GM12891 (cell line): ENCODE data around the gene PERP.

Experiments used
- DNase-seq: peaks from one replicate; pipeline ENCODE4 v3.0.0; 2011; ENCODE audit warnings: low spot score; ENCODE audit not compliant: insufficient read length
- FAIRE-seq: peaks from 2 replicates; lab custom pipeline; 2011; peaks lifted over from hg19 to GRCh38; lab: Jason Lieb, UNC
- PAX5 ChIP-seq: IDR thresholded peaks from 2 replicates; pipeline ENCODE4 v1.6.1; 2011; ENCODE audit warnings: low read length, moderate library complexity, mild to moderate bottlenecking; ENCODE audit not compliant: insufficient read depth, severe bottlenecking
- POLR2A ChIP-seq: IDR thresholded peaks from 2 replicates; pipeline ENCODE4 v1.6.1; 2011; ENCODE audit warnings: low read depth, low read length, control low read depth
- POLR2AphosphoS5 ChIP-seq: IDR thresholded peaks from 2 replicates; pipeline ENCODE4 v1.6.1; 2011; ENCODE audit warnings: low read depth, low read length, control low read depth
- POU2F2 ChIP-seq: IDR thresholded peaks from 2 replicates; pipeline ENCODE4 v1.6.1; 2011; ENCODE audit warnings: low read depth, mild to moderate bottlenecking, control low read depth, low read length, moderate library complexity
- SPI1 ChIP-seq: IDR thresholded peaks from 2 replicates; pipeline ENCODE4 v1.6.1; 2011; ENCODE audit warnings: low read depth, low read length, control low read depth
- TAF1 ChIP-seq: IDR thresholded peaks from 2 replicates; pipeline ENCODE4 v1.6.1; 2011; ENCODE audit warnings: low read depth, low read length, control low read depth

Gene PERP

DNA sequence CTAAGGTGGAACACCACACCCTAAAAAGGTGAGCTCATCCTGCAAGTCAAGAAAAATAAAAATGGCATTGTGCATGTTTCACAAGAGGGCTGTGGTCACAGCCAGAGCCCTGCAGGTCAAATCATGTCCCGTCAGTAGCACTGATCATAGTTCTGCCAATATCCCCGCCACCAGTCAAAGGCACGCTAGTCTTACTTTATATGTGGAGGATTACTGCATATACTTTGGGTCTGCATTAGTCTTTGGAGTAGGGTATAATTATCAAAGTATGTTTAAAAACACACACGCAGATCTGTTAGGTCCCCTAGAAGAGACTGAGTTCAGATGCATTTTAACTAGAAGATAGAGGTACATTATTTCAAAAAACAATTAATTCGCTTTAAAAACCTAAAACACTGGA lies 1.8 kb downstream of the PERP start:
- DNase-seq (no peak), FAIRE-seq (no peak)
- TF ChIP-seq POU2F2 (no peak), POLR2A (no peak), SPI1 (no peak), POLR2AphosphoS5 (no peak), PAX5 (no peak), TAF1 (no peak)

GRCh38 chr6:138104618-138105213 lies 2.5 kb downstream of the PERP start:
- no peak for FAIRE-seq
- no peak for DNase-seq
- TF ChIP-seq POLR2AphosphoS5 (no peak), PAX5 (no peak), SPI1 (no peak), POLR2A (no peak), POU2F2 (no peak)

DNA sequence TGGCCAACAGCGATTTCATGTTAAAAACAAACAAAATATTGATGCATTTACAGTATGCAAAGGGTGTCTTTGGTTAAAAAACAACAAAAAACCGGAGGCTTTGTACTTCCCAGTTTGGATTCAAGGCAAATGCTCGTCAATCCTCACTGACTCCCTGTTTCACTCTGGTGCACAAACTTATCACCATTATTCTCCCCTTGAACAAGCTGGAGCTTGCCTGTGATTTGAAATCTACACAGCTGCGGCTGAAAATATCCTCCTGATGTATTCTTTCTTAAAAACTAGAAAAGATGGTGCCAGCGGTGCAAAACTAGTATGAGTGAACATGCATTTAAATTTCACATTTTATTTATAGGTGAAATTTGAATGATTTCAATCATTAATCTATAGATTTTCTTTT lies 3.3 kb downstream of the PERP start:
- DNase-seq (no peak), FAIRE-seq (no peak)
- TF ChIP-seq POLR2A: no peak
- no peak for TF ChIP-seq POU2F2
- no peak for TF ChIP-seq TAF1
- no peak for TF ChIP-seq POLR2AphosphoS5
- no peak for TF ChIP-seq SPI1
- TF ChIP-seq PAX5: no peak

DNA sequence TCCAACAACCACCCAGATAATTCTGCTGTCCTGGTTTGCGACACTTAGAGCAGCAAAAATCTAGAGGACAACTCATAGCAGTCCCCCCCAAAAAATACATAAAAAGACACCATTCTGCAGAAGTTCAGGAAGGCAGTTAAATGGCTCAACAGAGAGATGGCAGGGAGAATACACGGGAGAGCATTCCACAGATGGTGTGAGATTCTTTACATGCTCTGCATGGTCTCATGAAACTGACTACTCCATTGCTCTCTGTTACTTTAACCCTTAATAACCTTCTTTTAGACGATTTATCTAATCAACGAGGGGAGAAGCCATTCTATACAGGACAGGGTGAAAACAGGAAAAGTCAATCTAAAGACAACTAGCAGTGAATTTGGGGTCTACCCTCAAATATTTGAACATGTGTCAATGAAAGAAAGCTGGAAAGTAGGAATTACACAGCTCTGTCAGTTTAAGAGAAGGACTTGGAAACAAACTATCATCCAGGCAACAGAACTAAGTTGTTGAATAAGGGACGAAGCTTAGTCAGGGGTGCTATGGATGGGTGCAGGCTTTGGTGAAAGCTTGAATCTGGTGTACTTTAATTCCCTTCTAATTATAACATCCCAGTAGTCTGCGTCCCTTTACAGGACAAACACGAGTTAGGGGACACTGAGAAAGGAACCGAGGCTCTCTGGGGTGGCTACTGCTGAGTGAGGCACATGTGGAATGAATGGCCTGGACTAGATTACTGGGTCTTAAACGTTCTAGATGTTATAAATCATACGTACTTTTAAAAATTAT lies 5.1 kb downstream of the PERP start:
- no peak for TF ChIP-seq POLR2AphosphoS5
- TF ChIP-seq TAF1: no peak
- TF ChIP-seq SPI1: no peak
- TF ChIP-seq POU2F2: no peak
- FAIRE-seq: no peak
- no peak for DNase-seq

- DNase-seq (no peak), FAIRE-seq (no peak)
- no peak for TF ChIP-seq SPI1
Observed at GRCh38 chr6:138099832-138100231, 7.4 kb downstream of the PERP start.

- no peak for FAIRE-seq
- TF ChIP-seq POU2F2 (no peak), POLR2A (no peak), SPI1 (no peak), PAX5 (no peak), TAF1 (no peak), POLR2AphosphoS5 (no peak)
Observed at GRCh38 chr6:138098306-138098705, 8.9 kb downstream of the PERP start.

GRCh38 chr6:138094260-138094659 lies 13.0 kb downstream of the PERP start:
- DNase-seq (no peak), FAIRE-seq (no peak)
- no peak for TF ChIP-seq PAX5
- TF ChIP-seq POU2F2: no peak
- no peak for TF ChIP-seq POLR2A
- TF ChIP-seq POLR2AphosphoS5: no peak
- no peak for TF ChIP-seq TAF1
- no peak for TF ChIP-seq SPI1

More at GRCh38 chr6:138098306-138098705, 8.9 kb downstream of the PERP start:
- DNase-seq: no peak

GRCh38 chr6:138093632-138094031 lies 13.6 kb downstream of the PERP start:
- TF ChIP-seq POLR2AphosphoS5 (no peak), POU2F2 (no peak), SPI1 (no peak), POLR2A (no peak), PAX5 (no peak), TAF1 (no peak)
- FAIRE-seq (no peak), DNase-seq (no peak)

DNA sequence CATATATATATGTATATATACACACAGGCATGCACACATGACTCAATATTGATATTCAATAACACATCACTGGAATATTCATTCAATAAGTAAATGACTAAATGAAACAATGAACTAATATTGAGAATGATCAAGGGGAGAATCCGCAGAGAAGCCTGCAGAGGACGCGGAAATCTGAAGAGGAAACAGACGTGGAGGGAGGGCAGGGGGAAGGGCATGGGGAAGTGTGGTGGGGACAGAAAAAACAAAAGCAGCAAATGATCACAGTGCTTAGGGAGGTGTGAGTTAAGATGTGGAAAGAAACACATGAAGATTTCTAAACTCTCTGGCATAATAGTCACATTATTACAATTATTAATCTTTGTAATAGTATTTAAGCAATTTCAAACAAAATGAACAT lies 14.5 kb downstream of the PERP start:
- FAIRE-seq (no peak), DNase-seq (no peak)
- TF ChIP-seq POLR2AphosphoS5 (no peak), TAF1 (no peak), POU2F2 (no peak), PAX5 (no peak), POLR2A (no peak), SPI1 (no peak)

DNA sequence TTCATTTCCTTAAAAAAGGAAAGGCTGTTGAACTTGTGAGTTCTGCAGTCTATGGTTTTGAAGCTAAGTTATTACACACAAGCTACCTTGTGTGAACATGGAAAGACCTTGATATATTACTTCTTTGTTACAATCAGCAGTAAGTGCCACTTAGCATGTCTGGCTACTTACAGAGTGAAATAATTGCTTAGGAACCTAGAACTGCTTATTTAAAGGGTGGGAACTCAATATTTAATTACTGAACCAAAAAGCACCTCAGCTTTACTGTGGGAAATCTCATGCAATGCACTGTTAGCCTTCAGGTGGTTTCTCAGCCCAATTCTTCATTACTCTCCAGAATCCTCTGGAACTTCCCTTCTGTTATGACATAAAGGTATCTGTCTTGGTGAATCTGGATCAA lies 17.9 kb downstream of the PERP start:
- DNase-seq (no peak), FAIRE-seq (no peak)
- no peak for TF ChIP-seq PAX5
- no peak for TF ChIP-seq POLR2AphosphoS5
- no peak for TF ChIP-seq POLR2A
- TF ChIP-seq POU2F2: no peak
- no peak for TF ChIP-seq TAF1
- no peak for TF ChIP-seq SPI1
